Uterus (tissue), 2 donors: ENCODE data around the gene TMEM245.

Source experiments
- CTCF ChIP-seq, 4 experiments: fragments of 200-600 bp in 2 of 4; fragments of 450-650 bp in 2 of 4; sonication (generic) in 2 of 4; IDR thresholded peaks; one replicate each; pipeline ENCODE4 v1.5.1; 2016 to 2019; ENCODE audit warnings: antibody characterized with exemption in 4 of 4, mild to moderate bottlenecking in 2 of 4, moderate library complexity in 1 of 4
- POLR2A ChIP-seq, 2 donors: fragments of 450-650 bp; IDR thresholded peaks; one replicate each; pipeline ENCODE4 v1.6.1; 2016; ENCODE audit warnings: antibody characterized with exemption in 2 of 2, mild to moderate bottlenecking in 1 of 2, moderate library complexity in 1 of 2

DNA sequence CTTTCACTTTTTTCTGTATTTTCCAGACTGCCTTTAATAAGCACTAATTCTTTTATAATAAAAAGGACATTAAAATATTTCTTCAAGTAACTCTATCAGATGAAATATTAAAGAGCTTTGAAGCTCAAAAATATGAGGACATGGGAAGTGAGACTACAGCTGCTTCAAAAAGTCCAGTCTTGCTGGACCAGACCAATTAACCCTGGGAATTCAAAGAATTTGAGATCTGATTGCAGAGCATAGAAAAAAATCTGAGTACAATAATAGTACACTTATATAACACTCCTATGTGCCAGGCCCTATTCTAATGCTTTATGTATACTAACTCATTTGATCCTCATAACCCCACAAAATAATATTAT lies 9.8 kb downstream of the TMEM245 start:
- TF ChIP-seq CTCF (IDR thresholded peaks at IDR 0.05) (no peak), POLR2A (IDR thresholded peaks at IDR 0.05) (no peak)
